HG03066 (cell line): Measurements from ENCODE around the gene NUMB.

Experiments
- ATAC-seq: cut with Tn5 transposase; IDR thresholded peaks from one replicate; pipeline ENCODE4 v1.9.1; 2021; ENCODE audit warnings: low read depth; ENCODE audit not compliant: unreplicated experiment

NUMB gene

DNA sequence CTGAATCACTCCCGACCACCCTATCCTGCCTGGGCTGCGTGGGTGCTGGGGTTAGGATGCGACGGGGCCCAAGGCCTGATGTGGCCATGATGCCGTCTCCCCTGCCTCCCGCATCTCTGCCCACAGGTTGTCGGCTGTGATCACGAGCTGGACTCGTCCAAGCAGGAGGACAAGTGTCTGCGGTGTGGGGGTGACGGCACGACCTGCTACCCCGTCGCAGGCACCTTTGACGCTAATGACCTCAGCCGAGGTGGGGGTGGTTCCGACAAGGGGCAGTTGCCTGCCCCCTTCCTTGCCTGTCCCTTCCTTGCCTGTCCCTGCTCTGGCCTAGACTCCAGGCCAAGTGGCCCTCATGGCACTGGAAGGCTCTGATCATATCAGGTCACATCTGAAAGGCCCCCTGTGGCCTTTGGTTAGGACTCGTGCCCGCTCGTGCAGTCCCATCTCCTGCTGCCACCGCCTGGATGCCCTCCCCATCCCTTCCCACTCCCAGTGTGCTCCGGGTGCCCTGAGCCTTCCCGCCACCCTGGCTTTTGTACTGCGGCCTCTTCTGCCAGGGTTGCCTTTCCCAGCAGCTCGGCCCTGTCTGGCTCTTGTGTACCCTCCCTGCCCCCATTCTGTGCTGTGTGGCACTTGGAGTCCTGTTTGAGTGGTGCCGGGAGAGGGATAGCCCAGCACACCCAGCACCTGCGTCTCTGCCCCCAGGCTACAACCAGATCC is 207.4 kb downstream of the NUMB start:
- ATAC-seq = no peak

GRCh38 chr14:73250317-73250713 is 208.0 kb downstream of the NUMB start:
- no peak for ATAC-seq

DNA sequence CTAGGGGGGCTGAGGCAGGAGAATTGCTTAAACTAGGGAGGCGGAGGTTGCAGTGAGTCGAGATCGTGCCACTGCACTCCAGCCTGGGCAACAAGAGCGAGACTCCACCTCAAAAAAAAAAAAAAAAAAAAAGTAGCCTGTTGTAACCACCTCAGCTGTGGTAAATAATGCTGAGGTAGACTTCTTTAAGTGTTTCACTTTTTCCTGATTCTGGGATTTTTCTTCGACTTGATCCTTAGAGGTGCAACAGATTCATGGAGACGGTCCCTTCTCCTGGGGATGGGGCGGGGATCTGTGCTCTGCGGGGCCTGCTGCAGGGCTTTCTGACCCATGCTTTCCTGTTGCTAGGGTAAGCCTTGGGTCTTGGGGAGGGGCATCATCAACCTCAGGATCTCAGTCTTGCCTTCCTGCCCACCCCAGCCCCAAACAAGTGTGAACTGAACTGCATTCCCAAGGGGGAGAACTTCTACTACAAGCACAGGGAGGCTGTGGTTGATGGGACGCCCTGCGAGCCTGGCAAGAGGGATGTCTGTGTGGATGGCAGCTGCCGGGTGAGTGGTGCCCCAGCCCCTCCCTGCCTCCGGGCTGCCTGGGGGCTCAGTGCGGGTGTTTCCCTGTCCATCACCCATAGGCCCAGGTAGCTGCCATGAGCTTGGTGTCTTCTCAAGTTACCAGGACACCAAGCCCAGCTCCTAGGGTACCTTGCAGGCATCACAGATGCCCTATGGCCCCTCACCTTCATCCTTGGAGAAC is 208.6 kb downstream of the NUMB start:
- no peak for ATAC-seq

GRCh38 chr14:73249108-73249507 is 209.2 kb downstream of the NUMB start:
- no peak for ATAC-seq

- ATAC-seq = peak; percentile 50
Measured at GRCh38 chr14:73248108-73248868, 210.1 kb downstream of the NUMB start.

DNA sequence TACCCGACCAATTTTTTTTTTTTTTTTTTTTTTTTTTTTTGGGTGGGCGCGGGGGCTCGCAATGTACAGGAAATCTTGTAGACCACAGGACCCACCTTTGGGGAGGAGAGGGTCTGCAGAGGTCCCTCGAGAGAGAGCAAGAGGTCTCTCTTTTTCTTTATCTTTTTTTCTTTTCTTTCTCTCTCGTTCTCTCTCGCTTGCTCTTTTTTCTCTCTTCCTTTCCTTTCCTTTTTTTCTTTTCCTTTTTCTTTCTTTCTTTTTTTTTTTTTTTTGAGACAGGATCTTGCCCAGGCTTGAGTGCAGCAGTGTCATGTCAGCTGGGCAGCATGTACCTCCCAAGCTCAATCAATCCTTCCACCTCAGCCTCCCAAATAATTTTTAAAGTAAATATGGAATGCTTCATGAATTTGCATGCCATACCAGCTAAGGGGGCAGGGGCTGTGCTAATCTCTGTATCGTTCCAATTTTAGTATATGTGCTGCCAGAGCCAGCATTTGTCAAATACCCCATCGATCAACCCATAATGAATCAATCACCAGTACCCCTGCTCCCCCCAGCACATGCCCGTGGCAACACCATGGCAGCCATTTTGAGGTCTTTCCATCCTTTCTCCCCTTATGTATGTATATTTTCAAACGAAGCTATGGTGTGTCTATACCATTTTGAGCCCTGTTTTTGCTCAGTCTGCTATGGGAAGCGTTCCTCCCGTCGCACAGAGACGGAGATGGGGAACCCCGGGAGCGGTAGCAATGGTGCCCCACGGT is 211.8 kb downstream of the NUMB start:
- no peak for ATAC-seq

- peak; percentile 49 for ATAC-seq
Measured at GRCh38 chr14:73245480-73246325, 212.6 kb downstream of the NUMB start.

GRCh38 chr14:73244541-73245290 is 213.6 kb downstream of the NUMB start:
- ATAC-seq = no peak

- ATAC-seq = no peak
Measured at GRCh38 chr14:73243748-73244147, 214.6 kb downstream of the NUMB start.

GRCh38 chr14:73243341-73243740 is 215.0 kb downstream of the NUMB start:
- ATAC-seq = no peak

GRCh38 chr14:73242357-73242901 is 215.9 kb downstream of the NUMB start:
- no peak for ATAC-seq

GRCh38 chr14:73241481-73242165 is 216.7 kb downstream of the NUMB start:
- ATAC-seq = no peak

DNA sequence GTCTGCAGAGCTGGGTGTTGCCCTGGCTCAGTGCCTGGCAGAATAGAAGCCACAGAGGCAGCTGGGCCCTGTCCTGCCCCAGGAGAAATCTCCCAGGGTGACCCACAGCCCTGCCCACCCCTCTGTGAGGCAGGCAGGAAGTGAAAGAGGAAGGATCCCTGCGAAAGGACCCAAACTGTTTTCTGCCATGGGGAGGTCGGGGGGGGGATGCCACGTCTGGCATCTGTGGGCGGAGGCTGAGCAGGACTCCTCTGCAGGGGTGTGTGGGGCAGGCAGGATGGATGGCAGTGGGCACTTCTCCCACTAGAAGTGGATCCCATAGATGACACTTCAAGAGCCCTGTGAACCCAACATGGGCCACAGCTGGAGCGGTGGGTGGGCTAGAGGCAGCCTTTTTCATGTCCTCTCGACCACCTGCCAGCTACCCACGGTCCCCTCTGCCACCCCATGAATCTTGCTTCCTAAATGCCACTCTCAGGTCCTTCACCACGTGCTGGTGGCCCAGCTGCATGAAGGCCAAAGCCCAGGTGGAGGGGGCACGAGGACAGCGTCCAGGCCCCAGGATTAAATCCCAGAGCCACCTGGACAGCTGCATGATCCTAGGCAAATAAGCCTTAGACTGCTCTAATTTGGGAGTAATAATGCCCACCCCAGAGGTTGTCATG is 217.4 kb downstream of the NUMB start:
- no peak for ATAC-seq

GRCh38 chr14:73239393-73240241 is 218.7 kb downstream of the NUMB start:
- no peak for ATAC-seq

GRCh38 chr14:73238941-73239340 is 219.4 kb downstream of the NUMB start:
- ATAC-seq = no peak

DNA sequence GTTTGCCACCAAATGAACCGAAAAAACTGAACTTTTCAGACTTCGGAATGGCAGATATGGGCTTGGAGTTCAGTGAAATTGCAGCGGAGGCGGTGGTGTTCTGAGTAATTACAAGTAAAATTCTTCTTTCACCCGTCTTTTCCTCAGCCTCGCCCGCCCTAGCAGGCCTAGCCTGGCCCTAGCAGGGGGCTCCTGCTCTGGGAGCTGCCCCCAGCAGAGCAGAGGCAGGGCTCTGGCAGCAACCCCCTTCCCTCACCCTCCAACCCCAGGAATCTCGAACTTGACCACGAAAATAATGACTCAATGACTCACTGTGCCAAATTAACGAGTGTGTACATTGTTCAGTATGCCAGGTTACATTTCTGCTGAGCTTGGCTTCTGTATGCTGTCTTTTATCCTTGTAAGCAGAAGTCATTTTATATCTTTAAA is 219.9 kb downstream of the NUMB start:
- ATAC-seq = no peak
